ENCODE results near the gene ANKRD23. TPM values are rescaled to one million over a fixed set of nuclear protein-coding genes. Genes with fewer than 3 reads are reported as not detected.

Gene ANKRD23
- total RNA-seq, 1 experiment from 2014 or later = 7.5 TPM

DNA sequence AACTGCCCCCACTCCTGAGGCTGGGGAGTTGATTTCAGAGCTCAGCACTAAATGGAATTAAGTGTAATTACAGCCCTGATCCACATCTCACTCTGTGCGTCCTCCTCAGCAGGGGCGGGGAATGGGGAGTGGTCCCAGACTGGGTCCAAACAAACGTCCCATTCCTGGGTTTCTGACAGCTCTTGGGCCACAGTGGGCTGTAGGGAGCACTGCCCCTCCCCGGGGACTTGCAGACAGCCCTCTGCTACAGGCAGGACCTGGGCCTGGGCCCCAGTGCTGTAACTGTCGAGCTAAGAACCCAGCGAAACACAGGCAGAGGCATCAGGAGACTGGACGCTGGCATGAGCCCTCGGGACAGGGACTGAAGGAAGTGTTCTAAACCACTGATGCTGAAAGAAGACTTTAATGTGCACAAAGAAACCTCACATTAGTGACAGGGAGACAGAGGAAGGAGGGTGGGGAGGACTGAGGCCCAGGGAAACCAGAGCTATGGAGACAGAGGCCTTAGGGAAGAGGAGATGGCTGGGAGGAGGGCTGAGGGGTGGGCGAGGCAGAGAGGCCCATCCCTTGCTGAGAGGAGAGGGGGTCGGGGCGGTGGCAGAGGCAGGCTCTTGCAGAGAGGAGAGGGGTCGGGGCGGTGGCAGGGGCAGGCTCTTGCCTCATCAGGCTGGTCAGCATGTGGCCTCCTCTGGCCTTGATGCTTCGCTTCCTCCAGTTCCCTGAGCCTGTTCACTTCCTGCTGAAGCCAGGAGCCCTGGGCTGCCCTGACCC, 31.9 kb upstream of the ANKRD23 start:
- CTCF ChIA-PET = no interaction called here
- no TSS peak for BruUV-seq (replicated peaks)
- H3K27ac Mint-ChIP-seq (ENCODE audit: unreplicated experiment) = no peak overlapping the region
- TF ChIP-seq, protein P1, sequence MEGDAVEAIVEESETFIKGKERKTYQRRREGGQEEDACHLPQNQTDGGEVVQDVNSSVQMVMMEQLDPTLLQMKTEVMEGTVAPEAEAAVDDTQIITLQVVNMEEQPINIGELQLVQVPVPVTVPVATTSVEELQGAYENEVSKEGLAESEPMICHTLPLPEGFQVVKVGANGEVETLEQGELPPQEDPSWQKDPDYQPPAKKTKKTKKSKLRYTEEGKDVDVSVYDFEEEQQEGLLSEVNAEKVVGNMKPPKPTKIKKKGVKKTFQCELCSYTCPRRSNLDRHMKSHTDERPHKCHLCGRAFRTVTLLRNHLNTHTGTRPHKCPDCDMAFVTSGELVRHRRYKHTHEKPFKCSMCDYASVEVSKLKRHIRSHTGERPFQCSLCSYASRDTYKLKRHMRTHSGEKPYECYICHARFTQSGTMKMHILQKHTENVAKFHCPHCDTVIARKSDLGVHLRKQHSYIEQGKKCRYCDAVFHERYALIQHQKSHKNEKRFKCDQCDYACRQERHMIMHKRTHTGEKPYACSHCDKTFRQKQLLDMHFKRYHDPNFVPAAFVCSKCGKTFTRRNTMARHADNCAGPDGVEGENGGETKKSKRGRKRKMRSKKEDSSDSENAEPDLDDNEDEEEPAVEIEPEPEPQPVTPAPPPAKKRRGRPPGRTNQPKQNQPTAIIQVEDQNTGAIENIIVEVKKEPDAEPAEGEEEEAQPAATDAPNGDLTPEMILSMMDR (IDR thresholded peaks at IDR 0.05; ENCODE audit: unreplicated experiment) = no peak
- peaks cover 44% of the 10 kb centered on the region for H3K27me3 Mint-ChIP-seq (ENCODE audit: unreplicated experiment)
- no peaks in the 10 kb centered on the region for H3K4me1 Mint-ChIP-seq (ENCODE audit: low read depth, unreplicated experiment)
- intact Hi-C loops (cut with micrococcal nuclease; ENCODE audit: unreplicated experiment) = no loop called here
- H3K36me3 Mint-ChIP-seq (ENCODE audit: insufficient read depth, unreplicated experiment) = peaks cover 6% of the 10 kb centered on the region
- no peak for DNase-seq
- no peak overlapping the region for H3K4me3 Mint-ChIP-seq (ENCODE audit: low read depth, unreplicated experiment)
- no peaks in the 10 kb centered on the region for H3K9me3 Mint-ChIP-seq (ENCODE audit: low read depth, unreplicated experiment)

DNA sequence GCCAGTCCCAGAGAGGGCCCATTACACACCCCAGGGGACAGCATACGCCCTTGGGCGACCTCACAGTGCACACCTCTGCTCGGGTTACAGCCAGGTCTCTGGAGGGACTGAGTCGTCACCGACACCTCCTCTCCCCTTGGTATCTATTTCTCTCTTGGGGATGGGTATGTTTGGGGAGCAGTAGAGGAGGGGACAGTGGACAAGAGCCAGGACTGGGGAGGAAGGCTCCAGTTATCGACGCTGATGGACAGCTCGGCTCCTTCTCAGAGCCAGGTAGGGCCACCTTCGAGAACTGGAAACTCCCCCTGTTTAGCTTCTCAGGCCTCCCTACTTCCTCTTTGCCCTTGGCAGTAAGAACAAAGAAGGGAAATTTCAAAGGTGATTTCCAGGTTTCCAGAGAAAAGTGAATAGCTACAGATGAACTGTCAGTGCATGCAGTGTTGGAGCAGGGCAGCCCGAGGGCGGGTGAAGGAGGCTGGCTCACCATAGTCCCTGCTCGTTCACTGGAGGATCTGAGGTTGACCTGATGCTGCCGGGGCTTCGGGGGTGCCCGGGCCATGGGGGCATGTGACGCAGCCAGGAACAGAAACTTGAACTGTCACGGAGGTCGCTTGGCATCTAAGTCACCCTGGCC, 30.5 kb upstream of the ANKRD23 start:
- H3K27me3 Mint-ChIP-seq (ENCODE audit: unreplicated experiment) = peaks cover 32% of the 10 kb centered on the region
- intact Hi-C loops (cut with micrococcal nuclease; ENCODE audit: unreplicated experiment) = no loop called here
- DNase-seq = no peak
- no TSS peak for BruUV-seq (replicated peaks)
- H3K27ac Mint-ChIP-seq (ENCODE audit: unreplicated experiment) = no peak overlapping the region
- peaks cover 17% of the 10 kb centered on the region for H3K36me3 Mint-ChIP-seq (ENCODE audit: insufficient read depth, unreplicated experiment)
- TF ChIP-seq, protein P1 (IDR thresholded peaks at IDR 0.05; ENCODE audit: unreplicated experiment) = no peak
- no peaks in the 10 kb centered on the region for H3K9me3 Mint-ChIP-seq (ENCODE audit: low read depth, unreplicated experiment)
- H3K4me3 Mint-ChIP-seq (ENCODE audit: low read depth, unreplicated experiment) = no peak overlapping the region
- H3K4me1 Mint-ChIP-seq (ENCODE audit: low read depth, unreplicated experiment) = no peaks in the 10 kb centered on the region
- CTCF ChIA-PET = no interaction called here

DNA sequence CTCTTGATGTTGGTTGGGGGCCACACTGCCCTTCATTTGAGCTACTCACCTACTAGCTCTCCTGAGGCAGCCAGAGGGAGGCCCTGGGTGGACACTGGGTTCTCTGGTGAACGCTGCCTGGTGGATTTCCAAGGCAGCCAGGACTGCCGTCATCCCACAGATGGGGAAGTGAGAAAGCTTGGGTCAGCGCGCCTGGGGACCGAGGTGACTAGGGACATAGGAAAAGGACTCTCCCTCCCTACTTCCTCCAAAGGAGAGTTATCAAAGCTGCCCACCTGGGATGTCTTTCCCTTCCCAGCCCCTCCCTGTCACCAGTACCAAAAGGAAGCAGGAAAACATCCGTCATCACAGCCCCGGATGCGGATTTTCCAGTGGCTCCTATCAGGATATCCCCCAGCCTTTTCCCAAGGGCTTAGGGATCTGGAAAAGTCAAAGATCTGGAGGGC, 29.9 kb upstream of the ANKRD23 start:
- Mint-ChIP-seq H3K4me1 (ENCODE audit: low read depth, unreplicated experiment) (no peaks in the 10 kb centered on the region), H3K4me3 (ENCODE audit: low read depth, unreplicated experiment) (no peak overlapping the region), H3K36me3 (ENCODE audit: insufficient read depth, unreplicated experiment) (peaks cover 21% of the 10 kb centered on the region), H3K9me3 (ENCODE audit: low read depth, unreplicated experiment) (no peaks in the 10 kb centered on the region), H3K27me3 (ENCODE audit: unreplicated experiment) (peaks cover 31% of the 10 kb centered on the region), H3K27ac (ENCODE audit: unreplicated experiment) (no peak overlapping the region)
- TF ChIP-seq, protein P1 (IDR thresholded peaks at IDR 0.05; ENCODE audit: unreplicated experiment) = no peak
- CTCF ChIA-PET = no interaction called here
- BruUV-seq (replicated peaks) = no TSS peak
- intact Hi-C loops (cut with micrococcal nuclease; ENCODE audit: unreplicated experiment) = no loop called here
- no peak for DNase-seq

DNA sequence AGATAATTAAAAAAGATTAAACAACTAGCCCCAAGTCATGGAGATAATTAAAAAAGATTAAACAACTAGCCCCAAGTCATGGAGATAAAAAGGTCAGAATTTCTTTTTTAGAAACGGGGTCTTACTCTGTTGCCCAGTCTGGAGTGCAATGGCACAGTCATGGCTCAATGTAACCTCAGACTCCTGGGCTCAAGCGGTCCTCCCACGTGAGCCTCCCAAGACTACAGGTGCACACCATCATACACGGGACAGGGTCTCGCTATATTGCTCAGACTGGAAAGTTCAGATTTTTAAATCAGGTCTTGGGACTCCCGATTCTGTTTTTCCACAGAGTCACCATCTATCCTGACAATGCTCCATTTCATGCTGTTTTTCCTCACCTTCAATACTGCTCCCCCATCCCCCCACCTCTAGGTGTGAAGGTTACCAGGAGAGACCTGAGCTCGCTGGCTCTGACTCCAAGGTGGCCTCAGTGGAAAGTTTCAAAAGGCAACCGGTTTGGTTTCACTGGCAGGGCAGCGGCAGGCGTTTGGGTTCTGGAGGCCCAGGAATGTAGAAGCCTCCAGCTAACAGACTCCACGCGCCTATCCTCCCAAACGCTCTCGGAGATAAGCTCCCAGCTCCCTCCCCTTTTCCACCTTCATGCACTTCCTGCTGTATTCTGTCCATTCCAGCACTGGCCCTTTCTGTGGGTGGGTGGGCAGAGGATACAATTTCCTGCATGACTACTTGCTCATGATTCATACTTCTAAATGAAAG, 28.9 kb upstream of the ANKRD23 start:
- TSS peak; percentile 16 for BruUV-seq (replicated peaks)
- intact Hi-C loops (cut with micrococcal nuclease; ENCODE audit: unreplicated experiment) = no loop called here
- H3K4me3 Mint-ChIP-seq (ENCODE audit: low read depth, unreplicated experiment) = no peak overlapping the region

More for the DNA sequence above, 28.9 kb upstream of the ANKRD23 start:
- Mint-ChIP-seq H3K27ac (ENCODE audit: unreplicated experiment) (no peak overlapping the region), H3K9me3 (ENCODE audit: low read depth, unreplicated experiment) (no peaks in the 10 kb centered on the region), H3K27me3 (ENCODE audit: unreplicated experiment) (peaks cover 22% of the 10 kb centered on the region), H3K4me1 (ENCODE audit: low read depth, unreplicated experiment) (no peaks in the 10 kb centered on the region), H3K36me3 (ENCODE audit: insufficient read depth, unreplicated experiment) (peaks cover 30% of the 10 kb centered on the region)
- TF ChIP-seq, protein P1 (IDR thresholded peaks at IDR 0.05; ENCODE audit: unreplicated experiment) = no peak
- CTCF ChIA-PET = no interaction called here
- no peak for DNase-seq
